Measurements from ENCODE around the gene B3GNT7. TPM values are rescaled to one million over a fixed set of nuclear protein-coding genes. Genes with fewer than 3 reads are reported as not detected.

The B3GNT7 gene
- total RNA-seq, 1 donor from 2014 or later, result 0.90 TPM

DNA sequence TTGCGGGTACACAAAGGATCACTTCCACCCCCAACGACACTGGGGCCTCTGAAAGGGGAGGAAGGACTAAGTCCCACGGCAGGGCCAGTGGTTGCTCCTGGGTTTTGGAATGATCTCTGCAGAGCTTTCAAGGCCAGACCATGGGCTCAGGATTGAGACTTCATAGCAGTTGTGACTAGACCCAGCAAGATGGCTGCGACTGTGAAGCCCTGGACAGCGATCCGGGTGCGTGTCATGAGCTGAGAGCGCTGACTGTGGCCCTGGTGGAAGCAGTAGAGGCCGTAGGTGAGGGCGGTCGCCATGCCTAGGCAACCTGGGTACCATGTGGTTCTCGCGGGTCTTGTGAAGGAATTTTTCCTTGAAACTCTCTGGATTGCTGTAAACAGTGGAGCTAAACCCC, 41.4 kb downstream of the B3GNT7 start:
- Mint-ChIP-seq H3K4me1 (no peaks in the 10 kb centered on the region), H3K27ac (no peak overlapping the region), H3K4me3 (no peak overlapping the region), H3K36me3 (no peaks in the 10 kb centered on the region), H3K9me3 (no peaks in the 10 kb centered on the region), H3K27me3 (ENCODE audit: insufficient read depth, low read depth) (no peaks in the 10 kb centered on the region)
- Histone ChIP-seq H3K27me3 (no peaks in the 10 kb centered on the region), H3K36me3 (no peaks in the 10 kb centered on the region), H3K4me2 (no peak overlapping the region), H3K4me3 (no peak overlapping the region), H3K9ac (no peak overlapping the region), H4K20me1 (ENCODE audit: low read depth) (no peaks in the 10 kb centered on the region), H3K4me1 (no peaks in the 10 kb centered on the region), H3F3A (ENCODE audit: low read depth) (no peaks in the 10 kb centered on the region), H2AFZ (replicated peaks) (no peak overlapping the region), H3K79me2 (ENCODE audit: low read depth) (no peaks in the 10 kb centered on the region), H3K9me3 (ENCODE audit: low read depth) (no peaks in the 10 kb centered on the region), H3K27ac (no peak overlapping the region)
- no peak for DNase-seq (ENCODE audit: low spot score)
- no peak for TF ChIP-seq EZH2phosphoT487 (IDR thresholded peaks at IDR 0.05)
- no peak for TF ChIP-seq EZH2 (IDR thresholded peaks at IDR 0.05)
- no peak for TF ChIP-seq CTCF (IDR thresholded peaks at IDR 0.05)

GRCh38 chr2:231449503-231450054, 54.1 kb downstream of the B3GNT7 start:
- H3K4me2 ChIP-seq, result no peak overlapping the region
- DNase-seq (ENCODE audit: low spot score), result no peak
- no peaks in the 10 kb centered on the region for H3K27me3 ChIP-seq
- no peak overlapping the region for H3K27ac Mint-ChIP-seq
- H3K4me1 ChIP-seq, result peaks cover 8% of the 10 kb centered on the region
- H3K4me3 Mint-ChIP-seq, result no peak overlapping the region
- H3K36me3 ChIP-seq, result no peaks in the 10 kb centered on the region
- peaks cover 18% of the 10 kb centered on the region for H4K20me1 ChIP-seq (ENCODE audit: low read depth)
- peaks cover 11% of the 10 kb centered on the region for H3K27me3 Mint-ChIP-seq (ENCODE audit: insufficient read depth, low read depth)
- no peak overlapping the region for H3K4me3 ChIP-seq
- H3K36me3 Mint-ChIP-seq, result peaks cover 14% of the 10 kb centered on the region
- H3F3A ChIP-seq (ENCODE audit: low read depth), result peaks cover 32% of the 10 kb centered on the region
- no peaks in the 10 kb centered on the region for H3K79me2 ChIP-seq (ENCODE audit: low read depth)
- no peak overlapping the region for H3K27ac ChIP-seq
- no peaks in the 10 kb centered on the region for H3K9me3 Mint-ChIP-seq
- H3K9me3 ChIP-seq (ENCODE audit: low read depth), result no peaks in the 10 kb centered on the region
- H3K9ac ChIP-seq, result no peak overlapping the region
- peaks cover 29% of the 10 kb centered on the region for H3K4me1 Mint-ChIP-seq
- H2AFZ ChIP-seq (replicated peaks), result no peak overlapping the region
- no peak for TF ChIP-seq CTCF (IDR thresholded peaks at IDR 0.05)
- TF ChIP-seq EZH2phosphoT487 (IDR thresholded peaks at IDR 0.05), result no peak
- TF ChIP-seq EZH2 (IDR thresholded peaks at IDR 0.05), result no peak

DNA sequence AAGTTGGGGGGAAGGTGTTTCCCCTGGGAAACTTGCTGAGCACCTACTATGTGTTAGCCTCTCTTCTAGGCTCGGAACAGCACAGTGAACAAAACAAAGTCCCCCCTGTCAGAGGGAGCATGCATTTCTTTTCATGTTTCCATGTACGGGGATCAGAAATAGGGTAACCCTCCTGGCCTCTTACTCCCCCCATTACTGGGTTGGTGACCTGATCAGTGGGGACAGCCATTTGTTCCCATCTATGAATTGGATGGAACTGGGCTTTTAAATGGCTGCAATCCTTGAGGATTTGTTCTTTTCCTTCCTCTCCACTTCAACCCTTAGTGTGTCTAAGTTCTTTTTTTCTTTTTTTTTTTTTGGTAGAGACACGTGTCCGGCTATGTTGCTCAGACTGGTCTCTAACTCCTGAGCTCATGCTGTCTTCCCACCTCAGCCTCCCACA, 55.1 kb downstream of the B3GNT7 start:
- Mint-ChIP-seq H3K36me3 (peaks cover 21% of the 10 kb centered on the region), H3K4me3 (no peak overlapping the region), H3K27ac (no peak overlapping the region), H3K4me1 (peaks cover 31% of the 10 kb centered on the region), H3K9me3 (no peaks in the 10 kb centered on the region), H3K27me3 (ENCODE audit: insufficient read depth, low read depth) (peaks cover 11% of the 10 kb centered on the region)
- H3K9me3 ChIP-seq (ENCODE audit: low read depth), result no peaks in the 10 kb centered on the region
- TF ChIP-seq CTCF (IDR thresholded peaks at IDR 0.05) (no peak), EZH2 (IDR thresholded peaks at IDR 0.05) (no peak), EZH2phosphoT487 (IDR thresholded peaks at IDR 0.05) (no peak)
- no peak overlapping the region for H3K27ac ChIP-seq
- peaks cover 24% of the 10 kb centered on the region for H4K20me1 ChIP-seq (ENCODE audit: low read depth)
- H3K4me1 ChIP-seq, result peaks cover 8% of the 10 kb centered on the region
- H3K4me2 ChIP-seq, result no peak overlapping the region
- no peak overlapping the region for H2AFZ ChIP-seq (replicated peaks)
- no peak overlapping the region for H3K4me3 ChIP-seq
- H3K36me3 ChIP-seq, result peaks cover 3% of the 10 kb centered on the region
- no peaks in the 10 kb centered on the region for H3K27me3 ChIP-seq
- peaks cover 42% of the 10 kb centered on the region for H3F3A ChIP-seq (ENCODE audit: low read depth)
- no peak for DNase-seq (ENCODE audit: low spot score)
- no peaks in the 10 kb centered on the region for H3K79me2 ChIP-seq (ENCODE audit: low read depth)
- H3K9ac ChIP-seq, result no peak overlapping the region

Small RNA genes lying within 50 kb of the gene (microRNA-seq; reads per million reads assigned to microRNA genes)
- gene MIR4777, result not detected

Small RNA genes lying within 50 kb of the gene (small RNA-seq; reads per million reads assigned to genes)
- not detected for gene MIR4777

Other genes with a start within 250 kb of the B3GNT7 start
- gene ARMC9, start 197.1 kb upstream of the B3GNT7 start, total RNA-seq (ENCODE audit: low replicate concordance), result 42.8 and 45.8 TPM in 2 replicates
- 257 and 354 TPM in 2 replicates for gene NCL, start 68.8 kb downstream of the B3GNT7 start, total RNA-seq (ENCODE audit: low replicate concordance)
- 0.52 and 0.56 TPM in 2 replicates for gene NMUR1, start 134.7 kb downstream of the B3GNT7 start, total RNA-seq (ENCODE audit: low replicate concordance)
- not detected in 2 replicates for gene TEX44, start 197.2 kb downstream of the B3GNT7 start, total RNA-seq (ENCODE audit: low replicate concordance)

Measured in neural progenitor cell (in vitro differentiated cells).